HUES48 (cell line): Measurements from ENCODE around the gene AKAP3.

Source experiments
- H3K27ac ChIP-seq: one replicate; pipeline ENCODE4 v1.7.0; 2013; ENCODE audit warnings: low read depth, low read length, inconsistent platforms
- H3K27me3 ChIP-seq: 2 replicates; pipeline ENCODE4 v1.6.1; 2013; ENCODE audit warnings: mild to moderate bottlenecking, low read length; ENCODE audit not compliant: control insufficient read depth, insufficient read depth
- H3K36me3 ChIP-seq: 2 replicates; pipeline ENCODE4 v1.6.1; 2013; ENCODE audit warnings: low read length; ENCODE audit not compliant: control insufficient read depth, insufficient read depth
- H3K4me1 ChIP-seq: 2 replicates; pipeline ENCODE4 v1.6.1; 2013; ENCODE audit warnings: mild to moderate bottlenecking, low read length; ENCODE audit not compliant: control insufficient read depth, insufficient read depth
- H3K4me3 ChIP-seq: 2 replicates; pipeline ENCODE4 v1.5.1; 2013; ENCODE audit warnings: mild to moderate bottlenecking, low read depth, low read length
- H3K9ac ChIP-seq: 2 replicates; pipeline ENCODE4 v1.6.1; 2013; ENCODE audit warnings: mild to moderate bottlenecking, low read depth, low read length, moderate library complexity
- H3K9me3 ChIP-seq: 2 replicates; pipeline ENCODE4 v1.6.1; 2013; ENCODE audit warnings: low read length; ENCODE audit not compliant: control insufficient read depth, insufficient read depth

The AKAP3 gene

DNA sequence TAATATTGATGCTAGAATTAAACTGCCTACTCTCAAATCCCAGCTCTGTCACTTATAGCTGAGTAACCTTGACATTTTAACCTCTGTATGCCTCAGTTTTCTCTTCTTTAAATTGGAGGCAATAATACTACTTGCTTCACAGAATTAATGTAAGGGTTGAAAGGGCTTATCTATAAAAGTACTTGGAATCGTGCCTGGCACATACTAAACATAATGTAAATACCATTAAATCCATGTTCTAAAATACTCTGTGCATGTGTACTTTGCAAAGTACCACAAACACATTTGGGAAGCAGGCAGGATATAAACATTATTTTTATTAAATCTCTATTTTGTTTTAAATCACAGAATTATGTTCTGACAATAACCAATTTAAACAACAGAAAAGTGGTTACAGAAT lies 44.9 kb downstream of the AKAP3 start:
- Histone ChIP-seq H3K36me3 (no peaks in the 10 kb centered on the region), H3K27ac (no peak overlapping the region), H3K4me3 (no peak overlapping the region), H3K9ac (no peak overlapping the region), H3K4me1 (peaks cover 3% of the 10 kb centered on the region; the same call in 1 of the 2 replicates), H3K9me3 (no peaks in the 10 kb centered on the region), H3K27me3 (no peaks in the 10 kb centered on the region)

DNA sequence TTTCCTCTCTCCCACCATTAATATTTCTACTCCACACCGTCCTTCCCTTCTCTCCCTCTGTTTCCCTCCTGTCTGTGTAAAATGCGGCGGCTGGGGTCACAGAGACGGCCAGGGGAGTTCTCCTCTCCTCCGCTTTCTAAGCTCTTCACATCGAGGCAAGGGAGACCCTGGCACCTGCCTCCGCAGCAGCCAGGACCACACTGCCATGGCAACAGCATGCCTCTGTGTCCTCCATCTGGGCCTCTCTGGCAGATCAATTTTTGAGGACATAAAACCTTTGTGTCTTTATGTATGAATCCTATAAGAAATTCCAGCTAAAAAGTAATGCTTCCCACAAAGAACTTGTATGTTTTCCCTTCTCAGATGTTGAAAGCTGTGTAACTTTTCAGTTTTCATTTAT lies 45.4 kb downstream of the AKAP3 start:
- H3K4me1 ChIP-seq = peaks cover 3% of the 10 kb centered on the region; the same call in 1 of the 2 replicates
- H3K9me3 ChIP-seq = no peaks in the 10 kb centered on the region
- no peaks in the 10 kb centered on the region for H3K27me3 ChIP-seq
- no peak overlapping the region for H3K4me3 ChIP-seq
- no peak overlapping the region for H3K9ac ChIP-seq
- no peaks in the 10 kb centered on the region for H3K36me3 ChIP-seq
- no peak overlapping the region for H3K27ac ChIP-seq

DNA sequence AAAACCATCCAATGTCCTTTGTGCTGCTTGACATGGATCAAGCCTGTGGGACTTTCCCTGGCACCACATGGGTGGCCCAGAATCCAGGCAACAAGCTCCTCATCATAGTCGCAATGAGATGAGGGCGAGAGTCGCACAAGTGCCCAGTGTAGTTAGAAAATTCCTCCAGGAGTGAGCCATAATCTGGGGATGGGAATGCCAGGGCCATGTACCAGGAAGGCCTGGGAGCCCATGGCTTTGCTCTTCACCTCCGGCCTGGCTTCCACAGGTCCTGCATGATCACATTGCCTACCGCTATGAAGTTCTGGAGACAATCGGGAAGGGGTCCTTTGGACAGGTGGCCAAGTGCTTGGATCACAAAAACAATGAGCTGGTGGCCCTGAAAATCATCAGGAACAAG lies 53.0 kb downstream of the AKAP3 start:
- Histone ChIP-seq H3K36me3 (no peaks in the 10 kb centered on the region), H3K9ac (no peak overlapping the region), H3K9me3 (no peaks in the 10 kb centered on the region), H3K27me3 (no peaks in the 10 kb centered on the region), H3K27ac (no peak overlapping the region), H3K4me3 (no peak overlapping the region), H3K4me1 (no peaks in the 10 kb centered on the region)

DNA sequence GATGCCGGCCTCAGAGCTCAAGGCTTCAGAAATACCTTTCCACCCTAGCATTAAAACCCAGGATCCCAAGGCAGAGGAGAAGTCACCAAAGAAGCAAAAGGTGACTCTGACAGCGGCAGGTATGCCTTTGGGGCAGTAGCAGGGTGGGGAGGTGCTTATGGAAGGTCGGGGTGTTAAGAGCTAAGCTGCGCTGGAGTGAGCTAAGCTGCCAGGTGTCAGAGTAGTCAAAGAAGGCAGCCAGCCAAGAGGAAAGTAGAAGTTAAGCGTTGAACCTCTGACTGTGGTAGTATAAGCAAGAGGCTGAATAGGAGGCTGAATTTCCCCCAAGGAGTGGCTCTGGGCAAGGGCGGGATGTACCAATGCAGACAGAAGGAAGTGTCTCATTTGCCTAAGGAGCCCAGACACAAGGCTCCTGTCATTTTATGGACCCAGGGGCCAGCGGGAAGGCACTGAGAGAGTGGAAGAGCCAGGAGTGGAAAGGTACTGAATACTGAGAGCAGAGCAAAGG lies 57.6 kb downstream of the AKAP3 start:
- H3K27me3 ChIP-seq = no peaks in the 10 kb centered on the region
- no peaks in the 10 kb centered on the region for H3K36me3 ChIP-seq
- H3K9me3 ChIP-seq = no peaks in the 10 kb centered on the region
- H3K27ac ChIP-seq = no peak overlapping the region
- H3K9ac ChIP-seq = no peak overlapping the region
- no peak overlapping the region for H3K4me3 ChIP-seq
- no peaks in the 10 kb centered on the region; the same call in 1 of the 2 replicates for H3K4me1 ChIP-seq

DNA sequence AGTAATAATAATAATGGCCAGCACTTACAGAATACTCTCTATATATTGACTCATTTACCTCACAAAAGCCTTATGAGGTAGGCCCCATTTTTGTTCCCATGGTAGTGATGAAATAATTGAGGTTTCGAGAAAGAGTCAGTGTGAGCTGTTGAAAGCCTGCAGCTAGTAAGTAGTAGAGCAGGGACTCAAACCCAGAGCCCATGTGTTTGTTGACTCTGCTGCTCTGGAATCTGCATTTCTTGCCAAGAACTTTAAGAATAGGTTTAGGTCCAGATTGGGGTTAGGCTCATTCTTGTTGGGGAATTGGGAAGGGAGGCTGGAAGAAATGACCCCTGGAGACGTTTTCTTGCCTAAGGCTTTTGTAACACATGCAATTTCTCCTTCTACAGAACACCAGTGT lies 58.9 kb downstream of the AKAP3 start:
- Histone ChIP-seq H3K27me3 (no peaks in the 10 kb centered on the region), H3K4me3 (no peak overlapping the region), H3K36me3 (no peaks in the 10 kb centered on the region), H3K9me3 (no peaks in the 10 kb centered on the region), H3K9ac (no peak overlapping the region), H3K4me1 (no peaks in the 10 kb centered on the region; the same call in 1 of the 2 replicates), H3K27ac (no peak overlapping the region)

DNA sequence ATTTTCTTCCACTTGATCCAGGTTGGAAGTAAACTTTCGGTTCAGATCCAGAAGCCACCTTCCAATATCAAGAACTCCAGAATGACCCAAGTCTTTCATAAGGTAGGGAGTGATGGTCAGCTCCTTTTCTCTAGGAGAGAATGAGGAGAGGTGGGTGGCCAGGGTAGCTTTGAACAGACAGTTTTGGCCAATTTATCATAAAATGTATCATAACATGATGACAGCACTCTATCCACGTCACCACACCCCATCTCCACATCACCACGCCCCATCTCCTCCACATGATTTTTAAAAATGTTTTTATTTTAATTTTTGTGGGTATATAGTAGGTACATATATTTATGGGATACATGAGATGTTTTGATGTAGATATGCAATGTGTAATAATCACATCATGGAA lies 59.9 kb downstream of the AKAP3 start:
- Histone ChIP-seq H3K27me3 (no peaks in the 10 kb centered on the region), H3K36me3 (no peaks in the 10 kb centered on the region), H3K9ac (no peak overlapping the region), H3K9me3 (no peaks in the 10 kb centered on the region), H3K27ac (no peak overlapping the region), H3K4me1 (no peaks in the 10 kb centered on the region; the same call in 1 of the 2 replicates), H3K4me3 (no peak overlapping the region)

DNA sequence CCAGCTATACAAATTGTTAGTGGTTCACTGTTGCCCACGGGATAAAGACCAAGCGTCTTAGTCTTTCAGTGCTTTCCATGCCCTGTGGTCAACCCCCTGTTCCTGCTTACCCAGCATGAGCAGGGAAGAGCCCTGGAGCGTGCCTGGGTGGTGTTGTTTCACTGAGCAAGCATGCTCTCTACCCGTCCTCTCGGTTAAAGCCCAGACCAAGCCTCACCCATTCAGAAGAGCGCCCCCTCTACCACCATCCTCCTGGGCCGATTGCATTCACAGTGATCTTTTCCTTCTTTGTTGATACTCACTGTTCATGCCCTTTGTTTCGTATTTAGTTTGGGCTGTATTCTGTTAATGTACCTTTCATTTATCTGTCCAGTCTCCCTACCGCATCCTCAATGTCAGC lies 61.7 kb downstream of the AKAP3 start:
- Histone ChIP-seq H3K9ac (no peak overlapping the region), H3K4me1 (no peaks in the 10 kb centered on the region; the same call in 1 of the 2 replicates), H3K4me3 (no peak overlapping the region), H3K36me3 (no peaks in the 10 kb centered on the region), H3K27me3 (no peaks in the 10 kb centered on the region), H3K9me3 (no peaks in the 10 kb centered on the region), H3K27ac (no peak overlapping the region)

DNA sequence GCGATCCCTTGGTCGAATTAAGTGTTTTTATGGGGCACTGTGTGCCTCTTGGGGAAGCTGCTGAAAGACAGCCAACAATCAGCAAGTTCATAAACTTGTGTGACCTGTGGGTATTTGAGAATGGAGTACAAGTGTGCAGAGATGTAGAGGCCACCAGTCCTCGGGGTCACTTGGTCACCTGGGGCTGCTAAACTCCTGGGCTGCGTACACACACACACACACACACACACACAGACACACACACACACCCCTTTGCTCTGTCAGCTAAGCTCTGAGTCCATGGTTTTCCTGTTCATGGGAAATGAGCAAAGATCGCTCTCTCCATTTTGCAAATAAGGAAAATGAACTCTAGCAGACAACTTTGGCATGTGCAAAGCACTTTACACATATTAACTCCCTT lies 62.4 kb downstream of the AKAP3 start:
- Histone ChIP-seq H3K9me3 (no peaks in the 10 kb centered on the region), H3K36me3 (no peaks in the 10 kb centered on the region), H3K4me1 (no peaks in the 10 kb centered on the region; the same call in 1 of the 2 replicates), H3K4me3 (no peak overlapping the region), H3K9ac (no peak overlapping the region), H3K27me3 (no peaks in the 10 kb centered on the region), H3K27ac (no peak overlapping the region)

DNA sequence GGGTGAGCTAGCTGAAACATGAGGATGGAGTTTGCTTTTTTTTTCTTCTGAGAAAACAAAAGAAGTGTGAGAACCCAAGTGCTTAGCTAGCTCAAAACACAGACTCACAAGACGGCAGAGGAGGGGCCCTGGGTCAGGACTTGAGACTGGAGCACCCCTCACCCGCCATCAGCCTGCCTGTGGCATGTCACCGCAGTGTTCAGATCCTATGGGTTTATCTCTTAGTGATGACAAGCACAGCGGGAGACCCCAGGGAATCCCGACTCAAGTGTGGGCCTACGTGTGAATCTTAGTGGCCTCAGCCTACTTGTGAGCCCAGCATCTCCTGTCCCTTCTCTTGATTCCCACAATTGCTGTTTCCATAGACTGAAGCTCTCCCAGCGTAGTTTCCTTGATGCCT lies 64.0 kb downstream of the AKAP3 start:
- Histone ChIP-seq H3K9ac (no peak overlapping the region), H3K9me3 (no peaks in the 10 kb centered on the region), H3K27me3 (no peaks in the 10 kb centered on the region), H3K36me3 (no peaks in the 10 kb centered on the region), H3K4me1 (no peaks in the 10 kb centered on the region; the same call in 1 of the 2 replicates), H3K27ac (no peak overlapping the region), H3K4me3 (no peak overlapping the region)

DNA sequence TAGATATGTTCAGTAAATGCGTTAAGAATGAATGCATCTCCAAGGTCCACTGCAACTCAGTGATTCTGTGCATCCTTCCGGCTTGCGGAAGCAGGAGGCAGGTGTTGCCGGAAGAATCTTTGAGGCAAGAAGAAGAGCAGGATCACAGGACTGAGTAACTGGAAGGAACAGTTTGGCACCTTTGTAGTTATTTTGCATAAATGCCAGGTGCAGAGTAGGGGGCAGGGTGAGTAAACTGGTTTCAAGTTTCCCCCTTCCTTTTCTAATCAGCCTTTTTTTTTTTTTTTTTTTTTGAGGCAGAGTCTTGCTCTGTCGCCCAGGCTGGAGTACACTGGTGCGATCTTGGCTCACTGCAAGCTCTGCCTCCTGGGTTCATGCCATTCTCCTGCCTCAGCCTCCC lies 64.6 kb downstream of the AKAP3 start:
- no peak overlapping the region for H3K9ac ChIP-seq
- no peak overlapping the region for H3K27ac ChIP-seq
- H3K36me3 ChIP-seq = no peaks in the 10 kb centered on the region
- H3K4me3 ChIP-seq = no peak overlapping the region
- H3K9me3 ChIP-seq = no peaks in the 10 kb centered on the region
- no peaks in the 10 kb centered on the region for H3K27me3 ChIP-seq
- H3K4me1 ChIP-seq = no peaks in the 10 kb centered on the region; the same call in 1 of the 2 replicates

DNA sequence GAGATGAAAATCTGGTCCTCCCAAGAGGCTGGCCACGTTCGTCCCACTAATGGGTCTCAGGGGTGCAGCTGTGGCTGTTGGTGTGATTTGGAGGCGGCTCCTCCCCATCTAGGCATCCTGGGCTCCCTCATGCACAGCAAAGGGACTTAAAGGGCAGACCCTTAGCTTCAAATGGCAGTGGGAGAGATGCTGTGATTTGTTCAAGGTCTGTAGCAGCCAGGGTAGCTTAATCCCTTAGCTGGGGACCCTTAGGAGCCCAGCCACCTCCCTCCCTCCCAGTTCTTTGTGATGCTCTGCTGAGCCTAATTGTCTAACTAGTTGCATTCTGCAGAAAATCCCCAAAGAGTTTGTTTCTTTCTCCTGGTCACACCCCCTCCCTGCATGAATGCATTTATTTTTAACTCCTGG lies 68.6 kb downstream of the AKAP3 start:
- Histone ChIP-seq H3K27me3 (no peaks in the 10 kb centered on the region), H3K36me3 (no peaks in the 10 kb centered on the region), H3K4me3 (no peak overlapping the region), H3K9ac (no peak overlapping the region), H3K27ac (no peak overlapping the region), H3K9me3 (no peaks in the 10 kb centered on the region), H3K4me1 (no peaks in the 10 kb centered on the region)
